Stimulated activated naive CD4-positive, alpha-beta T cell (primary cell): ENCODE data around the gene C22orf31.

Source experiments
- DNase-seq, 6 experiments: peaks; one replicate each; lab custom pipeline; 2025; lab: John Stamatoyannopoulos, UW

The C22orf31 gene

DNA sequence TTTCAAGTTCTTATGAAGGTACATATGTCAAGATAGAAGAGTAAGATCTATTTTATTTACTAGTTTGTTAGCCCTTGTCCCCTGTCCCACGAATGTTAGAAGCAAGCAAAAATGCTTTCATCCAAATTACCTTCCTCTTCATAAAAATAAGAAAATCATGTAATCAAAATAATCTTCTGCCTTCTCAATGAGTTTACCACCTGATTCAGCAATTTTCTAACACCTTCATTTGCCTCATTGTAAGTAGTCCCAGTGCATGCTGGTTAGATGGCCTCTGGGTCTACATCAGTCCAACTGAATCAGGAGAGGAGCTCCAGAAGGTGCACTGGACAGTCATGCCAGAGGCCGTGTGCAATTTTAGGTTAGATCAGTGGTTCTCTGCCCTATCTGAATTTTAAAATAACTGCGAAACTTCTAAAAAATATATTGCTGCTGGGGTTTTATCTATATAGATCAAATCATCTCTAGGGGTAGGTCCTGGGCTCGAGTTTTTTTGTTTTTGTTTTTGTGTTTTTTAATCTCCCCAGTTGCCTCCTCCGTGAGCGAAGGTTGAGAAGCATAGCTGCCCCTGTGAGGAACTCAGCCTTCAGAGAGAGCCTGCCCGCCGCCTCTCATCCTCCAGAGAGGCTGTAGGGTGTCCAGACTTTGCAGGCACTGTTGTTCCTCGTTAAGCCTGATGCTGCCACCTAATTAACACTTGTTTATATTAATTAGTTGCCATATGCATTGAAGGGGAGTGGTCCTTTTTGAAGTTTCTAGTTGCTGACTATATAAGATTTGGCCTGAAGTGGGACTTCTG lies 32.2 kb downstream of the C22orf31 start:
- no peak for DNase-seq

DNA sequence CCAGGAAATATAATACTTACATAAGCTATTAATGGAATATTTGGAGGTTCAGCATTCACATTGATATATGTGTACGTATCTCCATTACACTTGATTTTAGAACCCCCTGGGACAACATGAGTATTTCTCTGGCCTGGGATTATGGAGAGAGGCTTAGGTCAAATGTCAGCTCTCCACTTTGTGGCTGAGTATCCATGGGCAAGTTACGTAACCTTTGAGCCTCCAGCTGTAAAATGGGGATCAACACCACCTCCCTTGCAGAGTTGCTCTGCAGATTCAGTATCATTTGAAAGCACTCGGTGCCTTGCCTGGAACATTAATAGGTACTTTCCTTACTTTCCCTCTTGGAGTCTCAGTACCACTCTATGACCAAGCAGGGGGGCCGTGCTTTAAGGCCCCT lies 33.2 kb downstream of the C22orf31 start:
- no peak for DNase-seq

DNA sequence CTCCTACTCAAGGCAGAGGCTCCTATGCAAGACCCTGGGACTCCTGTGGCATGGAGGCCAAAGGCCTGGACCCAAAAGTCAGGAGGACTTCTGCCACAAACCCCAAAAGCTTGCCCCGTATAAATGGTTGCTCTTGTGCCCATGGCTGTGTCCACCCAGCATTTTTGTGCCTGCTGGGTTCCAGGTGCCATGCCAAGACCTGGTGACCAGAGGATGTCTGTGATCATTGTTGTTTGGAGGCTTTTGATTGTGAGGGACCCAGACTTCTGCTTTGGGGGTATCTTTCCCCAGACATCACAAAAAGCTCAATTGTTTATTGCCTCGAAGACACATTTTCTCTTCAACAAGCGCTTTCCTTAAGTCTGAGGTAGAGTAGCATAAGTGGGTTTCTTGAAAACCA lies 35.1 kb downstream of the C22orf31 start:
- no peak for DNase-seq

DNA sequence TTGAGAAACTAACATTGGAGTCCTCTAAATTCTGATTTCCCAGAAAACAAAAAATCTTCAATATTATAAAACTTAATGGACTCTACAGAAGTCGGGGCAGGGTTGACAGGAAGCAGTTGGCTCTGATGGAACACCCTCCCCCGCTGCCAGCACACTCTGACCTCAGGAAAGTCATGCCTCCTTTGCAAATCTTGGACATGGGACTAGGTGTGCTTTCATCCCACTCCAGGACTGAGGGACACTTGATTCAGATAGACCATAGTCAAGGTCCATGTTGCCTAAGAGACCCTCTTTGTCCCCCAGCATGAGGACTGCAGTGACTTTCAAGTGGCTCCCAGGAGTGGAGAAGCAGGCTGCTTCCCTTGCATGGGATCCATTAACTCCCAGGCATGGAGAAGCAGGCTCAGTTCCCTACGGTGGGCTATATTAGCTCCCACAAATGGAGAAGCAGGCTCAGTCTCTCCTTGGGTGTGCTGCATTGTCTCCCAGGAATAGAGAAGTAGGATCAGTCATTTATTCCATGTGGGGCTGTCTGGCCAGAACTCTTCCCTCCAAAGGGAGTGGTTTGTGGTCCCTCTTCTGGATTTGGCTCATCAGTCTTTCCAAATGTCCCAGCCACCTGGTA lies 38.3 kb downstream of the C22orf31 start:
- no peak for DNase-seq

DNA sequence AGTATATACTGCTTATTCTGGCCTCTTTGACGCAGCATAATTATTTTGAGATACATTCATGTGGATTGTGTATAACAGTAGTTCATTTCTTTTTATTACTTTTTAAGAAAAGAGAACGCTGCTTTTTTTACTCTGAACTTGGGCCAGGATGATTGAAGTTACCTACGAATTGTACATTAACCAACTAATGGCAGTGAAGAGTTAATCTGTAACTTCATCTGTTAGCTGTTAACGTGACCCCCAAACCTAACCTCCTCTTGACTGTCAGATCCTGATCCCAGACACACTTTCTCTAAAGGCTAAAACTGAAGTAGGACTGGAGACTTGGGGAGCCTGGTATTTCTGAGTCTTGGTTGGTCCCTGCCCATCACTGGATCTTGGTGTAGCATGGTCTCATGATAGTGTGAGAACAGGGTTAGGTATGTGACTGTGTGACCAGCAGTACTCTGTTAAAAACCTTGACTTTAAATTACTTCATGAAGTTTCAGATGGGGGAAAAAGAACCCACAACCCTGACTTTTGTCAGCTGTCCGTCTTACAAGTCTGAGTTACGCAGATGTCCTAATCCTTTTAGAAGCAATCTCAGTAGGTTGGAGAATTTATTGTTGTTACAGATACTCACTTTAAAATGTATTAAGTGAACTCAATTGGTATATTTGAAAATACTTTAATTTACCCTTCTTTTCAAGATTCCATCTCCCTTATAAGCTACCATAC lies 39.4 kb downstream of the C22orf31 start:
- no peak for DNase-seq

DNA sequence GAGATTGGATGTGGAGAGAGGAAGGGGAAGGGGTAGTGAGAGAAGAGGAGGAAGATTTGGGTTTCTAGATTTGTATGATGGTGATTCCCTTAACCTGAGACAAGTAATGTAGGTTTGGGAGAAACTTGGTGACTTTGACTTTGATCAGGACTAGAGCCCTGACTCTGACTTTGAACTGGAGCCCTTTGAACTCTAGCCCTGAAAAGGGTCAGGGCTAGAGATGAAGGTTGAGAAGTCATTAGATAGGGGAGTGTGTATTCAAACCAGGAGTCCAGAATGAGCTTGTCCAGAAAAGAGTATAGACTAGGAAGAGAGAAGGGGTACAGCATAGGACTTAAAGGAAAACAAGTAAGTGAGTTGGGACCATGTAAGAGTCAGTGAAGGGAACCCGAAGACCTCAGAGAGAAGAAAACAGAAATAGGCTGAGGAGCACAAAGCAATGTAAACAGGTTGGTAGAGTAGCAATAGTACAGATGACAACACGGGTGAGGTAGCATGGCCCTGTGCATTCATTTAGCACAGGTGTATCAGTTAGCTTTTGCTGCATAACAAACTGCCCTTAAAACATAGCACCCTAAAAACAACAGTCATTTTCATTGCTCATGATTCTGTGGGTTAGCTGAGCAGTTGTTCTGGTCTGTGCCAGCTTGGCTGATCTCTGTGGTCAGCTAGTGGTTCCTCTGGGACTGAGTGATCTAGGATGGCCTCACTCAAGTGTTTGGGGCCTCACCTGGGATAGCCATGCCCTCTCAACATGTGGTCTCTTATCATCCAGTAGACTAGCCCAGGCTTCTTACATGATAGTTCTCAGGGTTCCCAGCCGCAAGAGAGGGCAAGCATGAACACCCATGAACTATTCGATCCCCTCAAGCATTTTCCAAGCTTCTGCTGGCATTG lies 43.1 kb downstream of the C22orf31 start:
- no peak for DNase-seq

DNA sequence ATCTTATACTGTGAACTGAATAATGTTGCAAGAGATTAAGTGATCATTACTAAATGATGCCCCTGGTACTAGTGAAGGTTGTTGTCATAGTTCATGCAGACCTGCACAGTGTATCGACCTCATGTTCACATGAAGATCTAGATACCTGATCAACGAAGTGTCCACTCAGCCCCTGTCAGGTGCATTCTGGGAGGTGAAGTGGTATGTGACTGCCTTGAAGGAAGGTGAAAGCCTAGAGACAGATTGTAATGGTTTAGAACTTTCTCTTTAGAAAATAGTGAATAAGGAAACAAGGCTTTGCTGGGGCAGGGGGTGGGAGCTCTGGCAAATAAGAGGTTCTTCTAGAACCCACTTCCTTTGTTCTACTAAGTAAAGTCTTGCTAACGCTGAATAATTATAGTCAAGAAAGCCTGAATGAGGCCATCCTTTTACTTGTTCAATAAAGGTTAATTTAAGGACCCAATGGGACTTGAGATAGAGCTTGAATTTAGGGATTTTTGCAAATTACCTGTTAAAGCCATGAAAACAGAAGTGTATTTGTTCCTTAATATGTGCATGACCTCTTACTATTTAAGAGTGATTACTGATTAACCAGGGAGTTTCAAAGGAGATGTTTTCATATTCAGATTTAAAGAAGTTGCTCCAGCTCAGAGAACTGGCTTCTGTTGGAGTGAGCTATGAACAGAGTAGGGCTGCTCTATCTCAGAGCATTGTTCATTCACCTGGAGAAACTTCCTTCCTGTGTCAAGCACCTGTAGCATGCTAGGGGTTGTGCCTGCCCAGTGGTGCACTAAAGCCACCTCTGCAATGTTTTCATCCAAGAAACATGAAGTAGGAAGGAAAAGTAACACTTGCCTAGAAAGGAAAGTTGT lies 45.3 kb downstream of the C22orf31 start:
- DNase-seq, result no peak

DNA sequence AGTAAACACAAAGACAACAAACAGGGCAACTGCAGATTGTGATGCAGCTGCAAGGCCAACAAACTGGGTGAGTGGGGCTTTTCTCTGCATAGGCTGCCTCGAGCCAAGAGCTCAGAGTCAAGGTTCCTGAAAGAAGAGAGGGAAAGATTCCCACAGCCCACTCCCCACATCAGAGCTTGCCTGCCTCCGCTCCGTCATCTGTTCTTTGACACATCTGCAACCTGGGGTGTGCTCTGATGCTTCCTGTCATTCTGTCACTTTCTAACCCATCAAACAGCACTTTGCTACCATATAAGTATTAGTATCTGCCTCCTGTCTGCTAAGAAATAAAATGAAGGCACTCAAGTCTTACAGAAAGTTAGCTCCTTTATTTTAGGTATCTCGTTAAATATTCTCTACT lies 46.9 kb downstream of the C22orf31 start:
- no peak for DNase-seq

DNA sequence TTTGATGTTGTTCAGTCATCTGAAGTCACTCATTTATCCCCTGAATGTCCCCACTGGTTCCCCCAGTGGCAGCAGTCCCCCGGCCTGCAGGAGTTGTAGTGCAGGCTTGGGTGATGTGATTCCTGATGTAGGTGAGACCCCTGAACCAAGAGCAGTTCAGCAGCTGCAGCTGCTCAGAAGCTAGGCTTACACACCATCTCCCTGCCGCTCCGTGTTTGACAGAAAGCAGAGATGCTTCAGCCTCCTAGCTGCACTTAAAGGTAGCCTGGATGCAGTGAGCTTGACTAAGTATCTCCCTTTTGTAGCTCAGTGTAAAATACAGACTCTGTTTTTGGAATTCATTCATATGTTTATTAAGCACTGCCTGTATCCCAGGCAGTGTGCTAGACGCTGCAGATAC lies 47.3 kb downstream of the C22orf31 start:
- no peak for DNase-seq

DNA sequence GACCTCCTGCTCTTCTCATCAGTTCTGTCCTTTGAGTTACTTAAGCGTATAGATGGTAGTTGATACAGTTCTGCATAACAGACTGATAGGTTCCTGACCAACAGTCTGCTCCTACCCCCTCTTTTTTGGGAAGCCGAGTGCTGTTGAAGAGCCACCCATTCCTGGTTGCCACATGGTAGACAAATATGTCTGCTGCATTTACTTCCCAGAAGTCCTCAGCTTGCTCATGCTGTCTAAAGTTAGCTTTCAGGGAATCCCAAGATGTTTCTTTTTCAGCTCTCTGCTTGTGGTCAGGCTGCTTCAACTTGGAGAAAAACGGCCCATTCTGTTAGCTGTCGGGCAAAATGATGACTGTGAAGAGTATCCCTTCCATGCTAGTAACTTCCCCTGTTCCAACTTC lies 48.7 kb downstream of the C22orf31 start:
- no peak for DNase-seq

DNA sequence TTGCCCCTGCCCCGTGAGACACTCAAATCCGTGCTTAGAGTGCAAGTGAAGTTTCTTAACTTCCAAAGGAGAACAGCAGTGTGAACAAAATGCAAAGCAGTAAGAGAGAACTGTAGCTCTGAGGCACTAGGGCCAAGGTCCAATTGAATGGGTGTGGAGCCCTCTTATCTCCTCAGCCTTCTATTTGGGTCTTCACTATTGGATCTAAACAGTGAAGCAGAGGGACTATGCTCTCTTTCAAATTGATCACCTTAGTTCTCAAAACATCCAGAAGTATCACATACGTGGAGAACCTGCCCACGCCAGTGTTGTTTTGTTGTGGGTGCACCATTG lies 49.6 kb downstream of the C22orf31 start:
- no peak for DNase-seq

DNA sequence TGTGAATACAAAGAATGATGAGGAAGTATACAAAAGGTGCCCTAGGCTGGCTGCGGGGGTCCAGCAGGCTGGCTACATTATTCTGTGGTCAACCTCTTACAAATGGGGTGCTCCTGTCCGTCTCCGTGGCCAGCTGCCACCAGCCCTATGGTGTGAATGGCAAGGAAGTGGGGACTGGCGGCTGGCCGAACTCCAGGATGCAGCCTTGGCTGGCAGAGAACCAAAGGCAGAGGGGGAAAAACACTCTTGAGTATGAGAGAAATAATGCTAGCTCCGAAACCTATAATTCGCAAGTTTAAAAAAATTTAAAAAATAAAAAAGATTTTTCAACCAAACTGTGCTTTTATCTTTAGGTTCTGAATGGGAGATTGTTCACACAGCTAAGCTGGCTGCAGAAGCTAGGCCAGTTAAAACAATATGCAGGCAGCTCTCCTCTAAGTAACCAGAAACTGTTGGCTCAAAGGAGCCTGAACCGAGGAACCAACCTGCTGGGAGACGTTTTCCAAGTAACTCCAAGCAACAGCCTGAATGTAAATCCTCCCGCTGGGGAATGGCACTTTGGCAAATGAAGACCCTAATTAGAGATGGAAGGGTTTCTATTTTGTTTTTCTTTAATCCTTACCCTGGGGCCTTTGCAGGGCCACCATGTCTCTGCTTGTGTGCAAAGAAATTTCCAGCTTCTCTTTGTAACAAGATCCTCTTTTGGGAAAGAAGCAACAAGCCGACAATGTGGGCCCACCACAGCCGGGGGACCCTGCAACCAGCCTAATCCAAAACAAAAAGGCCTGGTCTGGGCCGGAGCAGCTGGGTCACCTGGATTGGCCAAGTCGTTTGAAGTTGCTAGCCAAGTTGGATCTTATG lies 50.2 kb downstream of the C22orf31 start:
- DNase-seq, result no peak

DNA sequence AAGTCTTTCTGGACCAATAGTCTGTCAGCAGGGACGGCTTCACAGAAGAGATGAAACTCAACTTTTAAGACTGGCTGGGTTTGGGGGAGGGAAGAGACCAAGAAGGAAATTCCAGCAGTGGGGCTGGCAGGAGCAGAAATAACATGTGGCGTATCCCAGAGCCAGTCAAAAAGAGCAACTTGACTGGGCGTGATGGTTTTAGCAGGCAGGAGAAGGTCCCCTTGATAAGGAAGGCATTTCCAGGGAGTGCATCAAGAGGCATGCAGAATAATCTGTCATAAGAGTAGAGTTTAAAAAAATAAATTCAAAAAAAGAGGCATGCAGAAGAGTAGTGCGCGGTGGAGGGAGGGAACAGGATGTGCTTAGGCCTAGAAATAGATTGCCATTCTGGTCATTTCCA lies 52.5 kb downstream of the C22orf31 start:
- no peak for DNase-seq
